Testis (tissue), 2 donors: ENCODE data around the gene TDG.

Experiments used
- POLR2A ChIP-seq: fragments of 450-650 bp; IDR thresholded peaks from one replicate; pipeline ENCODE4 v1.6.1; 2017; ENCODE audit warnings: antibody characterized with exemption, mild to moderate bottlenecking, moderate library complexity
- TF ChIP-seq, protein P1 (sequence below), 3 experiments: fragments of 450-650 bp in 2 of 3; fragments of 200-600 bp in 1 of 3; sonication (generic) in 1 of 3; IDR thresholded peaks; one replicate each; pipeline ENCODE4 v1.5.1; 2016 to 2019; ENCODE audit warnings: antibody characterized with exemption in 3 of 3, mild to moderate bottlenecking in 2 of 3, moderate library complexity in 1 of 3

DNA sequence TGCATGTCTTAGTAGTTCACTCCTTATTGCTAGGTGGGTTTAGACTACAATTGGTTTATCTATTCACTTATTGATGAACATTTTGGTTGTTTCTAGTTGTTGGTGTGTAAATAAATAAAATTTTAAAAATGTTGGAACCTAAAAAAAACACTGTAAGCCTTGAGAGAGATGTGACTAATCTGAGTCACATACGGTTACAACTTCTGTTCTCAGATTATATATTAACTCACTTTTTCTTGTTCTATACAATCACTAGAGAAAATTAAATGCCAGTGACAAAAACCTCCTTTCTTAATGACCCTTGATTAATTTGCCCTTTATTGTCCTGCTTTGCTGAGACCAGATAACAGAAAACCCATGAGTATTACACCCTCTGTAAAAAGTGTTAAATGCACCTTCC, 7.1 kb upstream of the TDG start:
- no peak for TF ChIP-seq POLR2A
- TF ChIP-seq, protein P1, sequence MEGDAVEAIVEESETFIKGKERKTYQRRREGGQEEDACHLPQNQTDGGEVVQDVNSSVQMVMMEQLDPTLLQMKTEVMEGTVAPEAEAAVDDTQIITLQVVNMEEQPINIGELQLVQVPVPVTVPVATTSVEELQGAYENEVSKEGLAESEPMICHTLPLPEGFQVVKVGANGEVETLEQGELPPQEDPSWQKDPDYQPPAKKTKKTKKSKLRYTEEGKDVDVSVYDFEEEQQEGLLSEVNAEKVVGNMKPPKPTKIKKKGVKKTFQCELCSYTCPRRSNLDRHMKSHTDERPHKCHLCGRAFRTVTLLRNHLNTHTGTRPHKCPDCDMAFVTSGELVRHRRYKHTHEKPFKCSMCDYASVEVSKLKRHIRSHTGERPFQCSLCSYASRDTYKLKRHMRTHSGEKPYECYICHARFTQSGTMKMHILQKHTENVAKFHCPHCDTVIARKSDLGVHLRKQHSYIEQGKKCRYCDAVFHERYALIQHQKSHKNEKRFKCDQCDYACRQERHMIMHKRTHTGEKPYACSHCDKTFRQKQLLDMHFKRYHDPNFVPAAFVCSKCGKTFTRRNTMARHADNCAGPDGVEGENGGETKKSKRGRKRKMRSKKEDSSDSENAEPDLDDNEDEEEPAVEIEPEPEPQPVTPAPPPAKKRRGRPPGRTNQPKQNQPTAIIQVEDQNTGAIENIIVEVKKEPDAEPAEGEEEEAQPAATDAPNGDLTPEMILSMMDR (IDR thresholded peaks at IDR 0.05): no peak
